Stimulated activated CD4-positive, alpha-beta T cell treated with anti-CD3 and anti-CD28 coated beads, Interleukin-15, amount 100 ng/mL, for 1 hour (primary cell): Measurements from ENCODE around the gene ERVH48-1.
"Not testable (repeated sequence)": the region's sequence is repeated elsewhere in the genome, so short reads cannot be mapped to it uniquely, and the experiment has no call there.

Experiments used
- DNase-seq, 2 donors: peaks; one replicate each; pipeline ENCODE4 v3.0.0-alpha.2; 2020; ENCODE audit warnings: low read depth in 1 of 2, low spot score in 1 of 2

The ERVH48-1 gene

GRCh38 chr21:42908484-42908883, 16.9 kb downstream of the ERVH48-1 start:
- DNase-seq: not testable (repeated sequence)

DNA sequence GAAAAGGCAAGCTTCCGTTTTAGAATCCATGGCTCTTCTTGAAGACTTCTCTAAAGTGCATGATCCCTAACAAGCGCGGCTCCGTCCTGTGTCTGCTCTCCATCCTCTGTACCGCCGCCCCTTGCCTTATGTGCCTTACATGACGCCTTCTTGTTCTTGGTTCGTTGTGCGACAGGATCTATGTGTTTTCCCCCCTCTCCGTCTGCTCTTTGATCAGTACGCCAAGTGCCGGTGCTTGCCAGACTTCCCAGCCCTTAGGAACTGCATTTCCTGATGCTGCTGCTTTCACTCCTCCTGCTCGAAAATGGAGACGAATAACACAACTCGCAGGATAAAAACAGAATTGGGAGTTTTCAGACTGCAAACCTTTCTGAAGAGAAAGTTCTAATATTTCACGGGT, 19.2 kb downstream of the ERVH48-1 start:
- no peak for DNase-seq

DNA sequence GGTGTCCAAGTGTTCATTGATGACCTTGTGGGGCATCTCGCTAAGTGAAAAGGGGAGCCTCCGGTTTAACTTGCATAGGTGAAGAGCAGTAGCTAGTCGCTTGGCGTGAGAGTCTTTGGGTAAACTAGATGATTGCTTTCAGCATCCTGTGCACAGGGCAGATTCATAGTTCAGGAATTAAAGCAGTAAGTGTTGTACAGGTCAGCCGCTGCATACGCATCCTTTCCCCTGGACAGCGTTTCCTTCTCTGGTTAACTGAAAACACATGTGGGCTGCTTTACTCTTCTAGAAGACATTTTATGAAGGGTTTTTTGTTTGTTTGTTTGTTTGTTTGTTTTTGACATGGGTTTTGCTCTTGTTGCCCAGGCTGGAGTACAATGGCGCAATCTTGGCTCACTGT, 20.2 kb downstream of the ERVH48-1 start:
- DNase-seq: no peak

DNA sequence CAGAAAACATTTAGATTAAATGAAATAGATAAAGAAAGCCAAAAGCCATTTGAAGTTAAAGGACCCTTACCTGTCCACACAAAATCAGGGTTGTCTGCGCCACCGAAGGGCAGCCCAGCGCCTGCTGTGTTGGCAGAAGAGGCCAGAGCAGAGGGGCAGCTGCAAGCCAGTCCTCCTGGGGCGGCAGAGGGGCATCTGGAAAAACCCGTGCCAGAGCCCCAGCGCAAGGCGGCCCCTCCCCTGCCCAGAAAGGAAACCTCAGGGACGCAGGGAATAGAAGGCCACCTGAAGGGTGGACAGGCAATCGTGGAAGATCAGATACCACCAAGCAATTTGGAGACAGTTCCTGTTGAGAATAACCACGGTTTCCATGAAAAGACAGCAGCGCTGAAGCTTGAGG, 21.6 kb downstream of the ERVH48-1 start:
- no peak for DNase-seq

DNA sequence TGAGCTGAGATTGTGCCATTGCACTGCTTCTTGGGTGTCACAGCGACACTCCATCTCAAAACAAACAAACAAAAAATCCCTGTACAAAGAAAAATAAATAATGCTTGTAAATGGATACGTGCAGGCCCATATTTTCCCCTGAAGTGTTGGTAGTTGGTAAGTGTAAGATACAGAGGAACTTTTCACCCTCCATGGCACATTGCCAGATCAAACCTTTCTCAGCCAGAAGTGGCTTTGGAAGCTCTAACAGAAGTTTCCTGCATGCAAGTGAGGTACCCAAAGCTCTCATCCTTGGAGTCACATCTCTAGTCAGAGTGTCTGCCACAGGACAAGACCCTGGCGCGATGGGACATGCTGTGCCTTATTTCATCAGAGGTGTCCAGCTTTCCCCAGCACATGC, 25.0 kb downstream of the ERVH48-1 start:
- DNase-seq: no peak

DNA sequence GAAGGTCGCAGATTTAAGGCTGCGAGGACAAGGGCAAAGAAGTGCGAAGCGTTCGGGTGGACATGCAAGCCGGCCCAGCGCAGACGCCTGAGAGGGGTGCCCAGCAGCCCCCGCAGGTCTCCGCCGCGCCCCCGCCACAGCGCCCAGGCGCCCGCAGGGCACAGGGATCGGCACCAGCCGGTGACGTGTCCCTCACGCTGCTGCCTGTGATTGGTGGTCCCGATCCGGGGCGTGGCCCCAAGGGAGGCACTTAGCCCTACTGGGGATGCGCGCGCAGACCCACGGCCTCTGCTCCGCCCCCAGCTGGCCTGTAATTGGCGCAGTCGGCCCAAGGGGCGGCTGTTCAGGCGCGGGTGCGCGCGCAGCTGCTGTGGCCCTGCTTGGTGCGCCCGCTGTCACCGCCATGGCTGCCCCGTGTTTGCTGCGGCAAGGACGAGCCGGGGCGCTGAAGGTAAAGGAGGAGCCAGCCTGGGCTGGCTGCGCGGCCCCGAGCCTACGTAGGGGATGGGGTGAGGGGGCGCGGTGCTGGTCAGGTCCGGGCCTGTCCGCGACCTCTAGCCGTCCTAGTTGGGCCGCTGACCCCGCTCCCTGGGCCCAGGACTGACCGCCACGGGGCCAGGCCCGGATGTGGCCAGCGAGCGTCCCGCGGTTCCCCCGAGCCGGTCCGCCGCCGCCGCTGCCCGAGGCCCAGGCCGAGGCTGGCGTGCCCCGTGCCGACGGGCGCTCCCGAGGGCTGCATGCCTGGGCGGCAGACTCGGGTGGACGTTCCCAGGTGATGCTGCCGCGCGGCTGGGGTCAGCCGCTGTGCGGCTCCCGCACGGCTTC, 32.3 kb downstream of the ERVH48-1 start, which contains the start of gene NDUFV3:
TSS of gene NDUFV3 (plus strand) at position 379 of the 825 bp plus-strand sequence. CDS start at position 404, 25 bp downstream.
- peak; percentile 100 for DNase-seq

GRCh38 chr21:42892582-42892930, 32.9 kb downstream of the ERVH48-1 start:
- no peak for DNase-seq

GRCh38 chr21:42887326-42887725, 38.1 kb downstream of the ERVH48-1 start:
- DNase-seq: no peak

GRCh38 chr21:42883921-42884320, 41.5 kb downstream of the ERVH48-1 start:
- DNase-seq: no peak

- DNase-seq: no peak
These were observed 45.1 kb downstream of the ERVH48-1 start for GRCh38 chr21:42880352-42880751.

DNA sequence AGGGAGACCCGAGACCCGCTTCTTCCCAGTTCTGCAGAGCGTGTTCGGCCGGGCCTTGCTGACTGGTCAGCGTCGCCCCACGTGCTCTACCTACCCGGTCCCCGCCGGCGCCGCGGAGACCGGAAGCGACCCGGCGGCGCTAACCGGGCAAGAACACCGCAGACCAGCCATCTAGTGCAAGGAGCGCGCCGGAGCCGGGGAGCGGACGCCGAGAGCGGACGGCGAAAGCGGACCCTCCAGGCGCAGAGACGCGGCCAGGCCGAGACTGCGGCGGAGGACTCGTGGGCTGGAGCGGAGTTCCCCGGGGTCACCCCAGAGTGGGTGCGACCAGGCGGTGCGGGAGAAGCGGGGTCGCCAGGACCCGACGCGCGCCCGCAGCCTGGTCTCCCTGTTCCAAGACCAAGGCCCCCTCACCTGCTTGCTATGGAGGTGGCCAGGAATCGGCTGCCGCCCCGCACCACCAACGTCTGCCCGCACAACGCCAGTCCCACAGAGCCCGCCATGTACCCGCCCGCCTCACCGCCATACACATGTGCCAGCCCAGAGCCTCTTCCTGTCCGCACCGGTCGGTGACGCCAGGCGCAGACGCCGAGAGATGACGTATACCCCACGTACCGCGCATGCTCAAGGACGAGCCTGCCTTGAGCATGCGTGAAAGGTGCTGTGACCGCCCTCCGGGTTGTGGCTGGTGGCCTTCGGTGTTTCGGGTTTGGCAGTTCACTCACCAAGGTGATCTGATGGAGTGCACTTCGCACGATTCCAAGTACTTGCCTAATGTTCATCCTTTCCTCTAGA, 46.2 kb downstream of the ERVH48-1 start, which contains the start of gene WDR4:
TSS of gene WDR4 (minus strand) at position 547 of the 795 bp plus-strand sequence. CDS start at position 503, 44 bp downstream.
- peak; percentile 96 to 97 for DNase-seq

DNA sequence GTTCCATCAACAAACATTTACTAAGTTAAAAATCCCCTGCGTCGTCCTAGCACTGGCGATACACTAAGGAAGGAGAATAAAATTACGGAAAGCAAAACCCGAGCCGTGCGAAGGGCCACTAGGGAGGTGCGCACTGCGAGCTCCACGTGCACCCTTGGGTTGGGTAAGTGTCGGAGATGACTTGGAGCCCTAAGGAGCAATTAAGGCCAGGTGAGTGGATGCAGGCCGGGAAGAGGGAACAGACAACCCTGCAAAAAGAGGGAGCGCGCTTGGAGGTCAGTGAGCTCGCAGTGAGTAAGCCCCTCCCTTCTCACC, 46.8 kb downstream of the ERVH48-1 start:
- DNase-seq: no peak

DNA sequence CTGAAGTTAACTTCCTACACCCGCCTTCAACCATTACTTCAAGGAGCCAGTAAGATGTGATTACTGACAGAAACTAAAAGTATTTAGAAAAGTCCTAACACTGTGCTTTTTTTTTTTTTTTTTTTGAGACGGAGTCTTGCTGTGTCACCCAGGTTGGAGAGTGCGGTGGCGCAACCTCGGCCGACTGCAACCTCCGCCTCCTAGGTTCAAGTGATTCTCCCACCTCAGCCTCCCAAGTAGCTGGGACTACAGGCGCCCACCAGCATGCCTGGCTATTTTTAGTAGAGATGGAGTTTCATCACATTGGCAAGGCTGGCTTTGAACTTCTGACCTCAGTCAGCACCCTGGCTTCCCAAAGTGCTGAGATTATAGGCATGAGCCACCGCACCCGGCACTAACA, 49.6 kb downstream of the ERVH48-1 start:
- not testable (repeated sequence) for DNase-seq

GRCh38 chr21:42873096-42873495, 52.3 kb downstream of the ERVH48-1 start:
- DNase-seq: no peak

GRCh38 chr21:42868196-42868595, 57.2 kb downstream of the ERVH48-1 start:
- no peak for DNase-seq
